ENCODE measurements around the gene TNPO2. TPM values are rescaled to one million over a fixed set of nuclear protein-coding genes. Genes with fewer than 3 reads are reported as not detected.
A peak's percentile ranks its signal among the peaks of the same experiment; 100 is the strongest.

Gene TNPO2
- total and polyA plus RNA-seq, 12 donors = 24.5 to 104 (median 74.4) TPM

DNA sequence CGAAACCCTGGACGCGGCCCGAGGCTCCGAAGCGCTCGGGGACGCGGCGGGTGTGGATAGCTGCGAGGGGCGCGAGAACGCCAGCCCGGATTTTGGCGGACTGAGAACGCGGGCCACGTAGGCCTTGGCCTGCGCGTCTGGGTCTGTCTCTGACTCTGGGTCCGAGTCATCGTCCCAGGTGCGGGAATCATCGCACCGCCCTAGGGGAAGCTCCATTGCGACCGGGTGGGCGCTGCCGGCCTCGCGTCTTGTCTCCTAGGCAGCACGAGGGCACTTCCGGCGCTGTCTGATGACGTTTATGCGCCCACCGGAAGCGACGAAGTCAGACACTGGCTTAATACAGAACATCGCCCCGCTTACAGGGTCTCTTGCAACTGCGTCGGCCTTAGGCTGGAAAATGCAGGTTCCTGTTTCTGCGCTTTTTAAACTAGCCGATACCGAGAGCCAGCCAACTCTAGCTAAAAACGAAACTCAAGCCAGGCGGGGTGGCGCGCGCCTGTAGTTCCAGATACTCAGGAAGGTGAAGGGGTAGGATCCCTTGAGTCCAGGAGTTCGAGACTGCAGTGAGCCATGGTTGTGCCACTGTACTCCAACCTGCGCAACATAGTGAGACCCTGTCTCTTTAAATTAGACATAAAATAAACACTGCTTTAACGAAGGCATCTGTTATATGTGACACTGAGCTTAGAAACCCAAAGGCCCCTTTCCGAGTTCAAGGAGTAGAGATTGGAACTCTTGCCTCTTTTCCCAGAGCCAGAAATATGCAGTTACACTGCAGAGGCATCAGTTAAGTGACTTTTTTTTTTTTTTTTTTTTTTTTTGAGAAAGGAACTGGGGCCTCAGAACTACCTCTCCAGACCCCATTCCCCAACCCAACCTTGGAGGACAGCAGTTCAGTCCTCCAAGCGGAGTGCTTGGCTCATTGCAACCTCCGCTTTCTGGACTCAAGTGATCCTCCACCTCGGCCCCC is 27.1 kb downstream of the TNPO2 start, which contains the start of gene FBXW9:
Gene FBXW9 (minus strand): TSS at position 266 of the 970 bp plus-strand sequence. CDS start 50 bp downstream, at position 216.
- Histone ChIP-seq H3K27me3 (no peaks in the 10 kb centered on the region), H3K27ac (peak within 1 kb of the TSS in 4 of 5 donors; percentile 69 to 85 (median 84)), H3K36me3 (replicated peaks in 1 of 2) (peaks cover 0 to 17% of the 10 kb centered on the region in 2 donors), H3K9me3 (replicated peaks in 1 of 3) (no peaks in the 10 kb centered on the region), H3K4me1 (replicated peaks in 1 of 2) (peaks cover 10 to 18% of the 10 kb centered on the region in 2 donors), H3K4me3 (peak within 1 kb of the TSS; percentile 21 to 89 (median 62))
- intact Hi-C loops (cut with DNase I) = no loop called here
- TF ChIP-seq POLR2A (IDR thresholded peaks at IDR 0.05) = peak in 1 of 2 donors; percentile 67
- TF ChIP-seq, protein P1, sequence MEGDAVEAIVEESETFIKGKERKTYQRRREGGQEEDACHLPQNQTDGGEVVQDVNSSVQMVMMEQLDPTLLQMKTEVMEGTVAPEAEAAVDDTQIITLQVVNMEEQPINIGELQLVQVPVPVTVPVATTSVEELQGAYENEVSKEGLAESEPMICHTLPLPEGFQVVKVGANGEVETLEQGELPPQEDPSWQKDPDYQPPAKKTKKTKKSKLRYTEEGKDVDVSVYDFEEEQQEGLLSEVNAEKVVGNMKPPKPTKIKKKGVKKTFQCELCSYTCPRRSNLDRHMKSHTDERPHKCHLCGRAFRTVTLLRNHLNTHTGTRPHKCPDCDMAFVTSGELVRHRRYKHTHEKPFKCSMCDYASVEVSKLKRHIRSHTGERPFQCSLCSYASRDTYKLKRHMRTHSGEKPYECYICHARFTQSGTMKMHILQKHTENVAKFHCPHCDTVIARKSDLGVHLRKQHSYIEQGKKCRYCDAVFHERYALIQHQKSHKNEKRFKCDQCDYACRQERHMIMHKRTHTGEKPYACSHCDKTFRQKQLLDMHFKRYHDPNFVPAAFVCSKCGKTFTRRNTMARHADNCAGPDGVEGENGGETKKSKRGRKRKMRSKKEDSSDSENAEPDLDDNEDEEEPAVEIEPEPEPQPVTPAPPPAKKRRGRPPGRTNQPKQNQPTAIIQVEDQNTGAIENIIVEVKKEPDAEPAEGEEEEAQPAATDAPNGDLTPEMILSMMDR (IDR thresholded peaks at IDR 0.05) = no peak
- 6 to 19% (median 7%) methylated on average over 19 to 59 of the region's 59 CpGs for WGBS, 4 donors
- peak; percentile 93 to 99 (median 96) for DNase-seq

DNA sequence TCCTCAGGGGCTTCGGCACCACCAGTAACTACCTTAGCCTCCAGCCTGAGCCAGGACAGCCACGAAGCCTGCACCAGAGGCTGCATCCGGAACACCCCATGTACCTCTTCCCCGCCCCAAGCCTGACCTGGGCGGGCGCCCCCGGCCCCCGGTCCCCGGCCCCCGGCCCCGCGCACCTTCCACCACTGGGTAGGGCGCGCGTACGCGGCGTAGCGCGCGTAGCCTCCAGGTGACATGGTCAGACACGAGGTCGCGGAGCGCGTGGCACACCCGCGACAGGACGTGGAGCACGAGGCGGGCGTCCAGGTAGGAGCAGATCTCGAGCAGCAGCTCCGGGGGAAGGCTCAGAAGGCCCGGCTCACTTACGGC is 27.8 kb downstream of the TNPO2 start:
- TF ChIP-seq, protein P1 (IDR thresholded peaks at IDR 0.05) = no peak
- no peak for TF ChIP-seq POLR2A (IDR thresholded peaks at IDR 0.05)
- peak overlapping the region in 1 of 5 donors; percentile 85 for H3K27ac ChIP-seq
- WGBS, 4 donors = 1 to 3% methylated on average over 36 of the region's 36 CpGs; no CpG with 5 or more reads in 2 of the 4 donors
- intact Hi-C loops (cut with DNase I) = no loop called here
- peaks cover 0 to 11% of the 10 kb centered on the region in 2 donors for H3K36me3 ChIP-seq (replicated peaks in 1 of 2)
- H3K4me3 ChIP-seq = peak overlapping the region; percentile 21 to 89 (median 62)
- no peaks in the 10 kb centered on the region for H3K9me3 ChIP-seq (replicated peaks in 1 of 3)
- H3K27me3 ChIP-seq = no peaks in the 10 kb centered on the region
- DNase-seq = no peak
- peaks cover 10 to 18% of the 10 kb centered on the region in 2 donors for H3K4me1 ChIP-seq (replicated peaks in 1 of 2)

DNA sequence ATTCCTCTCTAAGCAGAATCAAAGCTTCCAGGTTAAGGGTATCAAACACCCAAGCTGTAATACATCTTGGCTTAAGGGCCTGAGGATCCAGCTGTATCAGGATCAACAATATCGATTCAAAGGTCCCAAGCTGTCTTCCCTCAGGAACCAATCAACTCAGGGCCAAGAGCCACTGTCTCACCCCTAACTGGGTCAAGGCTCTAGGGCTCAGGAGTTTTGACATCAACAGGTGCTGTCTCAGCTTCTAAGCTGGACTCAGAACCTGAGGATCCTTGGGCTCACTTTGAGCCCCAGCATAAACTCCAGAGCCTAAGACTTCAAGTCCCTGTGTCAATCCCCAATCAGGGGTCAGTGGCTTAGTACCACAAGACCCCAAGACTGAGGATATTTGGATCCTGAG is 28.2 kb downstream of the TNPO2 start:
- H3K9me3 ChIP-seq (replicated peaks in 1 of 3) = no peaks in the 10 kb centered on the region
- TF ChIP-seq, protein P1 (IDR thresholded peaks at IDR 0.05) = no peak
- H3K4me3 ChIP-seq = peak overlapping the region in 2 of 4 donors; percentile 73 to 89
- no peaks in the 10 kb centered on the region for H3K27me3 ChIP-seq
- peaks cover 10 to 18% of the 10 kb centered on the region in 2 donors for H3K4me1 ChIP-seq (replicated peaks in 1 of 2)
- intact Hi-C loops (cut with DNase I) = no loop called here
- peaks cover 0 to 6% of the 10 kb centered on the region in 2 donors for H3K36me3 ChIP-seq (replicated peaks in 1 of 2)
- no peak overlapping the region for H3K27ac ChIP-seq
- no peak for DNase-seq
- WGBS, 4 donors = 56 to 69% (median 57%) methylated on average over 1 of the region's 1 CpG; no CpG with 5 or more reads in 1 of the 4 donors

DNA sequence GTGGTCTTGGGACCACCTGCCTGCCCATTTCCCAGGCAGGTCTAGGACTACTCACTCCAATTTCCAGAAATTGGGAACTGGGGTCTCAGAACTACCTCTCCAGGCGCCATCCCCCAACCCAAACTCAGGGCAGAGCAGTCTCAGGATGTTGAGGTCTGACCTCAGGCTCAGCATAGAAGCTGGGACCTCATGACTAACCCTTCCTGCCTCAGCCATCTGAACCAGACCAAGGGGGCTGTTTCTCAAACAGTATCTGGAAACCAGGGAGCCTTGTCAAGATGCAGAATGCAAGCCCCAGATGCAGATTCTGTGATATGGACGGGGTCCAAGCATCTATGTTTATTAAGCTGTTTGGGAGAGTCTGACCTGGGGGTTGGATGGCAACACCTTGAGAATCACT is 28.6 kb downstream of the TNPO2 start:
- intact Hi-C loops (cut with DNase I) = no loop called here
- no peaks in the 10 kb centered on the region for H3K9me3 ChIP-seq (replicated peaks in 1 of 3)
- 79 to 84% (median 79%) methylated on average over 1 to 2 of the region's 2 CpGs for WGBS, 4 donors
- TF ChIP-seq, protein P1 (IDR thresholded peaks at IDR 0.05) = no peak
- TF ChIP-seq POLR2A (IDR thresholded peaks at IDR 0.05) = no peak
- DNase-seq = no peak
- H3K27me3 ChIP-seq = no peaks in the 10 kb centered on the region
- no peak overlapping the region for H3K4me3 ChIP-seq
- no peak overlapping the region for H3K27ac ChIP-seq
- H3K36me3 ChIP-seq (replicated peaks in 1 of 2) = peaks cover 0 to 2% of the 10 kb centered on the region in 2 donors
- H3K4me1 ChIP-seq (replicated peaks in 1 of 2) = peaks cover 10 to 18% of the 10 kb centered on the region in 2 donors

All from adrenal gland (tissue), 12 donors.